Frontal cortex (tissue), 4 donors: ENCODE results near the gene FAM107A. TPM values are rescaled to one million over a fixed set of nuclear protein-coding genes. Genes with fewer than 3 reads are reported as not detected.

Source experiments
- DNase-seq, 2 donors: peaks; one replicate each; pipeline ENCODE4 v3.0.0; 2012; ENCODE audit warnings: low spot score in 2 of 2
- FAIRE-seq: peaks from 2 replicates; lab custom pipeline; 2012; peaks lifted over from hg19 to GRCh38; lab: Jason Lieb, UNC
- total RNA-seq: library from RNA; depleted of rRNA; stranded (reverse); fragments of >200 nt; gene quantifications from one replicate; pipeline ENCODE4 v1.2.3, GENCODE V29; 2014
- donor health status: control.
- donor health status: control.
- donor health status: control.

FAM107A gene
- total RNA-seq, 1 donor from 2014 or later, result 15.5 TPM

- DNase-seq (no peak), FAIRE-seq (no peak)
Observed at GRCh38 chr3:58596834-58597518, 19.8 kb upstream of the FAM107A start.

GRCh38 chr3:58594117-58594516 lies 16.9 kb upstream of the FAM107A start:
- no peak for DNase-seq
- no peak for FAIRE-seq

GRCh38 chr3:58591517-58592510 lies 14.6 kb upstream of the FAM107A start:
- DNase-seq, result no peak
- no peak for FAIRE-seq

GRCh38 chr3:58588030-58588614 lies 10.9 kb upstream of the FAM107A start:
- FAIRE-seq (no peak), DNase-seq (no peak)

GRCh38 chr3:58586776-58587192 lies 9.6 kb upstream of the FAM107A start:
- DNase-seq, result no peak
- no peak for FAIRE-seq

GRCh38 chr3:58585994-58586393 lies 8.8 kb upstream of the FAM107A start:
- DNase-seq, result peak in 1 of 2 donors; percentile 36

GRCh38 chr3:58585005-58585786 lies 8.0 kb upstream of the FAM107A start:
- FAIRE-seq, result no peak
- peak; percentile 80 to 90 for DNase-seq

More at GRCh38 chr3:58585994-58586393, 8.8 kb upstream of the FAM107A start:
- FAIRE-seq, result no peak

- DNase-seq (no peak), FAIRE-seq (no peak)
Observed at GRCh38 chr3:58584690-58585004, 7.5 kb upstream of the FAM107A start.

GRCh38 chr3:58581328-58582091 lies 4.3 kb upstream of the FAM107A start:
- DNase-seq (no peak), FAIRE-seq (no peak)

GRCh38 chr3:58580826-58581327 lies 3.7 kb upstream of the FAM107A start:
- no peak for FAIRE-seq
- no peak for DNase-seq

GRCh38 chr3:58578873-58579272 lies 1.7 kb upstream of the FAM107A start:
- DNase-seq (no peak), FAIRE-seq (no peak)

GRCh38 chr3:58576716-58577115 lies 475 bp downstream of the FAM107A start:
- FAIRE-seq (no peak), DNase-seq (no peak)

- DNase-seq, result no peak
- no peak for FAIRE-seq
Observed at GRCh38 chr3:58575971-58576652, 1.1 kb downstream of the FAM107A start.

- DNase-seq (no peak), FAIRE-seq (no peak)
Observed at GRCh38 chr3:58574682-58575081, 2.5 kb downstream of the FAM107A start.

GRCh38 chr3:58574106-58574505 lies 3.1 kb downstream of the FAM107A start:
- DNase-seq (no peak), FAIRE-seq (no peak)

GRCh38 chr3:58573640-58574039 lies 3.6 kb downstream of the FAM107A start:
- FAIRE-seq (no peak), DNase-seq (no peak)

GRCh38 chr3:58572634-58573230 lies 4.5 kb downstream of the FAM107A start:
- DNase-seq (no peak), FAIRE-seq (no peak)

- DNase-seq, result no peak
- FAIRE-seq, result no peak
Observed at GRCh38 chr3:58572013-58572633, 5.1 kb downstream of the FAM107A start.
